ENCODE measurements around the gene CMIP.

Gene CMIP

DNA sequence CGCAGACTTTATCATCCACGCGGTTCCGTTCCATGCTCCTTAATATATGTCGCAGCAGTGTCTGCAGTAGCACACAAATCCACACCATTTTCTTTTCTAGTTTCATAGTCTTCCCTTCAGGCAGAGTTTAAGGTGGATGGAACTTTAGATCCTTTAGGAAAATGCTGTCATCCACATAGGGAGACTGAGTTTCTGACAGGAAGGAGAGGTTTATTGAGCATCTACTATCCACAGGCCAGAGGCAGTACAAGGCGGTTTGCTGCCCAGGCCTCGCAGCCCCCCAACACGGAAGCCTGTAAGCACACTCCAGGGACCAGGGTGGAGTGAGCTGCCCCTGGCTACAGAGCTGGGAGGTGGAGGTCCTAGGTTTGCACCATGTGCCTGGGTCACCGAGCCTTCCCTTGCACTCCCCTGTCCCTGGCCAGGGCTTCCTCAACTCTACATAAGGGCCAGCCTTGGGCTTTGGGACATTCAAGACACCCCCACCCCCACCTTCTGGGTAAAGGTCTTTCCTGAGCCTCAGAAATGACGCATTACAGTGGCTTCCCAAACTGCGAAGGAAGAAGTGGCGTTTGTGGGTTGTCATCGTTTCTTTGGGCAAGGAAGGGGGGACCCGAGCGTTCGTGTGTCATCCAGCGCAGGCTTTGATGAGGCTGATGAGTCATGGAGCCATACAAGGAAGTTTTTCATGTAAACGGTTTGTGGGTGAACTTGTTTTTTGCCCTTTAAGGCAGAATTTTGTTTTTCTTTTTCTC lies 188.0 kb downstream of the CMIP start:
- intact Hi-C loops (cut with DNase I) = loop anchor here (10.0 kb wide), 1 partner anchor 98 kb away; no protein-coding TSS in a partner anchor
- DNase-seq = peak in 1 of 10 donors; percentile 83

- intact Hi-C loops (cut with DNase I) = loop anchor here (10.0 kb wide), 1 partner anchor 98 kb away; no protein-coding TSS in a partner anchor
- peak in 1 of 10 donors; percentile 55 for DNase-seq
Observed at GRCh38 chr16:81633147-81633619, 188.6 kb downstream of the CMIP start.

- DNase-seq = peak in 1 of 10 donors; percentile 53
- intact Hi-C loops (cut with DNase I) = loop anchor here (10.0 kb wide), 1 partner anchor 99 kb away; no protein-coding TSS in a partner anchor
Observed at GRCh38 chr16:81633680-81634379, 189.2 kb downstream of the CMIP start.

GRCh38 chr16:81634380-81635062 lies 189.9 kb downstream of the CMIP start:
- intact Hi-C loops (cut with DNase I) = loop anchor here (10.0 kb wide), 1 partner anchor 100 kb away; no protein-coding TSS in a partner anchor
- DNase-seq = no peak

DNA sequence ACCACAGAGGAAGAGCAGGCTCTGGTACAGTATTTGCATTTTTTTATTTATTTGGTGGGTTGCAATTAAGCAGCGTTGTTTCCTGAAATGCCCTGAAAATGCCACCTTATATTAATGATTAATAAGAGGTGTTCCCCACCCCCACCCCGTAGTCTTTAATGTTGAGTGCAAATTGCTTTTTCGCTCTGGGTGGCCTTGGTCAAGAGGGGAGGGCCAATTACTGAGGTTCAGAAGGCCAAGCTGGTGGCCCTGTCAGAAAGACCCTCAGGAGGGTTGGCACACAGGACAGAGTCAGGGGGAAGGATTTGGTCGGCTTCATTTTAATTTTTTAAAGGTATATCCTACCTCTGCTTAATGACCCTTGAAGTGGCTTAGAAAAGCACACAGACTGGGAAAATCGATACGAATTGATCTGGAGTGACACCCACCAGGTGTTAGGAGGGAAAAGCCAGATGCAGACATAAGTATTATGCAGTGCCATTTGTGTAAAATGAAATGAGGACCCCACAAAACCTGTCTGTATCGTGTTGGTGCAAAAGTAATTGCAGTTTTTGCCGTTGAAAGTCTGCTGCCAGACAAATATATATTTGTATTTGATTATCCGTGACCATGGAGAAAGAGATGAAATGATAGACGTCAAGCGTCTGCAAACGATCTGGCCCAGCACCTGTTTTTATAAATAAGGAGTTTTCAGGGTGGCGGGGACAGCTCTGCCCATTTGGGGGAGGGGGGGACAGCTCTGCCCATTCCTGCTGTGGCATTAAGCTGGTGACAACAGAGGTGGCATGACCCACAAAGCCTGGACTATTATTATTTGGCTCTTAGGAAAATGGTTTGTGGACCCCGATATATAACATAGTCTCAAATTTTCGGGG lies 190.7 kb downstream of the CMIP start:
- no peak for DNase-seq
- intact Hi-C loops (cut with DNase I) = loop anchor here (10.0 kb wide), 1 partner anchor 100 kb away; no protein-coding TSS in a partner anchor

GRCh38 chr16:81636298-81636993 lies 191.8 kb downstream of the CMIP start:
- intact Hi-C loops (cut with DNase I) = loop anchor here (10.0 kb wide), 1 partner anchor 102 kb away; no protein-coding TSS in a partner anchor
- DNase-seq = no peak

DNA sequence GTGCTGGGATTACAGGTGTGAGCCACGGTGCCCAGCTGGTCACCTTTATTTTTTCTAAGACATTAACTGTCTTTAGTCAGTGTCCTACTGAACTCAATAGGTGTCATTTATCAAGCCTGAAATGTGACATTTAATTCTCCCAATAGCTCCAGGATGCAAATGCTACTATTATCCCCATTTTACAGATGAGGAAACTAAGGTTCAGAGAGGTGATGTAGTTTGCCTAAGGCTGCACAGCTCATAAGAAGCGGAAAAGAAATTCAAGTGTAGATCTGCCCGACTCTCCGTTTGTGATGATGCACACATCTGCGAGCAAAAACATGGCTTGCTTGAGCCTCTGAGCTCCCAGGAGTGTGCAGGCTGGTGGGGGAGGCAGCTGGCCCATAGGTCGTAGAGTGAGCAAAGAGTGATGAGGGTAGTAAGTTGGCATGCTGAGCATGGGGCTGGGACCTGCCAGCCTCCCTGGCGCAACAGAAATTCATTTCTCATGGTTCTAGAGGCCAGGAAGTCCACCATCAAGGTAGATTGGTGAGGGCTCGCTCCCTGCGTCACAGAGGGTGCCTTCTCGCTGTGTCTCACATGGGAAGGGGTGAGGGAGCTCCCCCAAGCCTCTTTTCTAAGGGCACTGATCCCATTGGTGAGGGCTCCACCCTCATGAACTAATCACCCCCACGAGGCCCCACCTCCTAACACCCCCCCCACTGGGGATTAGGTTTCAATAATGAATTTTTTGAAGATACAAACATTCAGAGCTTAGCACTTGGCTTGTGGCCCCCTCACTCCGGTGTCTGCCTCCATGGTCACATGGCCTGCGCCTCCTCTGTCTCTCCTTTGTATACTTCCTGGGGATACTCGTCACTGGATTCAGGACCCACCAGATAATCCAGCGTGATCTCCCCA lies 193.0 kb downstream of the CMIP start:
- no peak for DNase-seq
- intact Hi-C loops (cut with DNase I) = loop anchor here (10.0 kb wide), 1 partner anchor 103 kb away; no protein-coding TSS in a partner anchor

- no peak for DNase-seq
Observed at GRCh38 chr16:81638286-81638945, 193.8 kb downstream of the CMIP start.

GRCh38 chr16:81639348-81639747 lies 194.7 kb downstream of the CMIP start:
- no peak for DNase-seq
- intact Hi-C loops (cut with DNase I) = loop anchor here (10.0 kb wide), 1 partner anchor 105 kb away; no protein-coding TSS in a partner anchor

More at GRCh38 chr16:81638286-81638945, 193.8 kb downstream of the CMIP start:
- intact Hi-C loops (cut with DNase I) = loop anchor here (10.0 kb wide), 1 partner anchor 104 kb away; no protein-coding TSS in a partner anchor

- DNase-seq = peak in 1 of 10 donors; percentile 22
- intact Hi-C loops (cut with DNase I) = loop anchor here (10.0 kb wide), 1 partner anchor 105 kb away; no protein-coding TSS in a partner anchor
Observed at GRCh38 chr16:81639931-81640680, 195.5 kb downstream of the CMIP start.

DNA sequence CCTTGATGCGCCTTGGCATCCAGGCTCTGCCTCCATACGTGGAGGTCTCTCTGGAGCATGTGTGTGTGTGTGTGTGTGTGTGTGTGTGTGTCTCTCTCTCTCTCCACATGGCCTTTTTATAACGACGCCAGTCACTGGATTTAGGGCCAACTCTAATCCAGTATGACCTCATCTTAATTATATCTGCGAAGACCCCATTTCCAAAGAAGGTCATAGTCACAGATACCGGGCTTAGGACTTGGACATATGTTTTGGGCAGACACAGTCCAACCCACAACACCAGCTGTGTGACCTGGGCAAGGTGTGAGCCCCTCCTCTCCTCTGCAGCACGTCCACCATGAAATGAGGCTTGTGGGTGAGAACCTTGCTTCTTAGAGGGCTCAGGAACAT lies 196.1 kb downstream of the CMIP start:
- DNase-seq = no peak
- intact Hi-C loops (cut with DNase I) = no loop called here

GRCh38 chr16:81641395-81642106 lies 196.9 kb downstream of the CMIP start:
- intact Hi-C loops (cut with DNase I) = no loop called here
- DNase-seq = peak in 5 of 10 donors; percentile 36 to 91 (median 51)

GRCh38 chr16:81642107-81642436 lies 197.5 kb downstream of the CMIP start:
- DNase-seq = no peak
- intact Hi-C loops (cut with DNase I) = no loop called here

DNA sequence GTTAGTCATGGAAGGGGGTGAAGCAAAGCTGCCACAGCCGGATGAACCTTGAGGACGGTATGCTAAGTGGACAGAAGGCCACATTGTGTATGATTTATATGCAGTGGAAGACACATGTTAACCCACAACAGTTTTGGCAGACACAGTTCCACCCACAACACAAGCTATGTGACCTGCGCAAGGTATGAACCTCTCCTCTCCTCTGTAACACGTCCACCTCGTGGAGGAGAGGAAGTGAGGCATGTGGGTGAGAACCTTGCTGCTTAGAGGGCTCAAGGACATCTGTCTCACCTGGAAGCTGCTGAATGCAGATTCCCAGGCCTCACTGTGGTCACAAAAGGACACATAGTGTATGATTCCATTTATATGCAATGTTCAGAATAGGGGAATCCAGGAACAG lies 198.3 kb downstream of the CMIP start:
- DNase-seq = no peak
- intact Hi-C loops (cut with DNase I) = no loop called here

- intact Hi-C loops (cut with DNase I) = no loop called here
- DNase-seq = peak; percentile 33 to 95 (median 64)
Observed at GRCh38 chr16:81645266-81645694, 200.7 kb downstream of the CMIP start.

GRCh38 chr16:81645925-81646324 lies 201.3 kb downstream of the CMIP start:
- intact Hi-C loops (cut with DNase I) = no loop called here
- no peak for DNase-seq

Data from posterior cingulate gyrus (tissue), 11 donors.